ENCODE measurements around the gene TTC22. TPM values are rescaled to one million over a fixed set of nuclear protein-coding genes. Genes with fewer than 3 reads are reported as not detected.

The TTC22 gene
- total RNA-seq, 4 donors from 2014 or later = under 0.01 to 0.17 (median 0.09) TPM

- no peak overlapping the region for H3K27ac ChIP-seq (replicated peaks in 1 of 4)
- H3K27me3 ChIP-seq = peaks cover 0 to 34% (median 0%) of the 10 kb centered on the region in 4 donors
- no peak for DNase-seq (ENCODE audit: extremely low spot score)
- H3K4me1 ChIP-seq = no peaks in the 10 kb centered on the region
- WGBS = 30% methylated on average over 7 of the region's 7 CpGs
- no peak for TF ChIP-seq EP300 (IDR thresholded peaks at IDR 0.05)
- no peak for TF ChIP-seq POLR2A (IDR thresholded peaks at IDR 0.05; ENCODE audit: low read depth)
- H3K4me3 ChIP-seq = no peak overlapping the region
- intact Hi-C loops (cut with DNase I) = no loop called here
- H3K36me3 ChIP-seq = no peaks in the 10 kb centered on the region
- H3K9me3 ChIP-seq = peaks cover 0 to 12% (median 9%) of the 10 kb centered on the region in 4 donors
Observed at GRCh38 chr1:54792686-54793282, 8.3 kb downstream of the TTC22 start.

DNA sequence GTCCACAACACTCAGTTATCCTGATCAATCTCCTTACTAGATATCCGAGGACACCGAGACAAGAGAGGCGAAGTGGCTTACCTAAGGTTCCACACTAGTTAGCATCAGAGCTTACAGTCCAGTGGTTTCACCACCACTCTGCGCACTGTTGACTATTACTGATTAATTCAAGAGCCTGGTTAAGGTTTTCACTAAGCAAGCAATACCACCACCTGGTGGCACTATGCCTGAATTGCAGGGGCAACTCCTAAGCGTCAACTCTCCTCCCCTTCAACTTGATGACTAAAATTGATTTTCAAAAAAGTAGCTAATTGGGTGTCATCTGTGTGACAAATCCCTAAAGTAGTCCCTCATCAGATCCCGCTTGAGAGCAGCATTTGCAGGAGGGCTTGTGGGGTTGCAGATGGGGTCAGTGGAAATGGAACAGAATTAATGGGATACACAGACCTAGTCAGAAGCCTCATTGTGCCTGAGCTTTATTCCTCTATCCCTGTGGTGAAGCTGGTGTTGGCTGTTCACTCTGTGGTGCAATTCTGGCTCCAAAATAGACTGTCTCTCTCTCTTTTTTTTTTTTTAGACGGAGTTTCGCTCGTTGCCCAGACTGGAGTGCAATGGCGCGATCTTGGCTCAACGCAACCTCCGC lies 9.1 kb downstream of the TTC22 start:
- Histone ChIP-seq H3K9me3 (peaks cover 0 to 12% (median 9%) of the 10 kb centered on the region in 4 donors), H3K27ac (replicated peaks in 1 of 4) (no peak overlapping the region), H3K27me3 (peaks cover 0 to 42% (median 0%) of the 10 kb centered on the region in 4 donors), H3K4me3 (no peak overlapping the region), H3K36me3 (no peaks in the 10 kb centered on the region), H3K4me1 (no peaks in the 10 kb centered on the region)
- intact Hi-C loops (cut with DNase I) = no loop called here
- no peak for DNase-seq (ENCODE audit: extremely low spot score)
- TF ChIP-seq POLR2A (IDR thresholded peaks at IDR 0.05; ENCODE audit: low read depth) (no peak), EP300 (IDR thresholded peaks at IDR 0.05) (no peak), POLR2AphosphoS5 (IDR thresholded peaks at IDR 0.05) (no peak), CTCF (IDR thresholded peaks at IDR 0.05) (peak in 1 of 3 experiments; percentile 33)
- WGBS = 83% methylated on average over 13 of the region's 13 CpGs

DNA sequence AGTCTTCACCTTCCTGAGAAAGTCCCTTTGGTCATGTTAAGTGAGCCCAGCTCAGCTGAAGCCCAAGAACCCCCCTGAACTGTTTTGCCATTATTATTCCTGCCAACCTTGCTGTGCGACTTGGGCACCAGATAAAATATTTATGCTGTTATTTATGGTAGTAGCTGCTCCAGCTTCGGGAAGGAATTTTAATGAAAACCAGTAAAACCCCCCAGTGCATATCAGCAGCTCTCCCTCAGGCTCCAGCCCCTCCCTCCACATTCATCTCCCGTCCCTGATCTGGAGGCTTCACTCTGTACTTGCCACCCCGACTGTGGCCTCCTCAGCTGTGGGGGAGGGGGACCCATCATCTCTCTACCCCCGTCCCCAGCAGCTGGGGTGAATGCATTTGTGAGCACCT lies 12.7 kb downstream of the TTC22 start:
- DNase-seq (ENCODE audit: extremely low spot score) = no peak
- no peak overlapping the region for H3K27ac ChIP-seq (replicated peaks in 1 of 4)
- WGBS = 34% methylated on average over 4 of the region's 5 CpGs
- no peak for TF ChIP-seq CTCF (IDR thresholded peaks at IDR 0.05)
- no peak for TF ChIP-seq POLR2A (IDR thresholded peaks at IDR 0.05; ENCODE audit: low read depth)
- TF ChIP-seq EP300 (IDR thresholded peaks at IDR 0.05) = no peak
- TF ChIP-seq POLR2AphosphoS5 (IDR thresholded peaks at IDR 0.05) = no peak
- no peaks in the 10 kb centered on the region for H3K4me1 ChIP-seq
- no peak overlapping the region for H3K4me3 ChIP-seq
- intact Hi-C loops (cut with DNase I) = no loop called here
- H3K27me3 ChIP-seq = peaks cover 0 to 55% (median 0%) of the 10 kb centered on the region in 4 donors
- H3K36me3 ChIP-seq = no peaks in the 10 kb centered on the region
- H3K9me3 ChIP-seq = peaks cover 0 to 12% (median 9%) of the 10 kb centered on the region in 4 donors

- intact Hi-C loops (cut with DNase I) = no loop called here
- peaks cover 0 to 49% (median 0%) of the 10 kb centered on the region in 4 donors for H3K27me3 ChIP-seq
- no peak overlapping the region for H3K27ac ChIP-seq (replicated peaks in 1 of 4)
- H3K4me3 ChIP-seq = no peak overlapping the region
- H3K9me3 ChIP-seq = peaks cover 0 to 12% (median 9%) of the 10 kb centered on the region in 4 donors
- H3K36me3 ChIP-seq = no peaks in the 10 kb centered on the region
- no peak for DNase-seq (ENCODE audit: extremely low spot score)
- H3K4me1 ChIP-seq = no peaks in the 10 kb centered on the region
- TF ChIP-seq EP300 (IDR thresholded peaks at IDR 0.05) (no peak), POLR2AphosphoS5 (IDR thresholded peaks at IDR 0.05) (no peak), POLR2A (IDR thresholded peaks at IDR 0.05; ENCODE audit: low read depth) (no peak), CTCF (IDR thresholded peaks at IDR 0.05) (no peak)
- WGBS = 89% methylated on average over 6 of the region's 11 CpGs
Observed at GRCh38 chr1:54787604-54788003, 13.5 kb downstream of the TTC22 start.

- intact Hi-C loops (cut with DNase I) = no loop called here
- 87% methylated on average over 7 of the region's 8 CpGs for WGBS
- peaks cover 0 to 47% (median under 1%) of the 10 kb centered on the region in 4 donors for H3K27me3 ChIP-seq
- no peak for DNase-seq (ENCODE audit: extremely low spot score)
- no peak overlapping the region for H3K27ac ChIP-seq (replicated peaks in 1 of 4)
- TF ChIP-seq EP300 (IDR thresholded peaks at IDR 0.05) (no peak), POLR2A (IDR thresholded peaks at IDR 0.05; ENCODE audit: low read depth) (no peak), POLR2AphosphoS5 (IDR thresholded peaks at IDR 0.05) (no peak), CTCF (IDR thresholded peaks at IDR 0.05) (no peak)
- H3K4me3 ChIP-seq = no peak overlapping the region
- H3K4me1 ChIP-seq = no peaks in the 10 kb centered on the region
- no peaks in the 10 kb centered on the region for H3K36me3 ChIP-seq
- H3K9me3 ChIP-seq = peaks cover 0 to 6% (median 2%) of the 10 kb centered on the region in 4 donors
Observed at GRCh38 chr1:54786778-54787177, 14.3 kb downstream of the TTC22 start.

Data from esophagus muscularis mucosa (tissue), 4 donors.